OCI-LY7 (cell line): Measurements from ENCODE around the gene SIAH1. TPM values are rescaled to one million over a fixed set of nuclear protein-coding genes. Genes with fewer than 3 reads are reported as not detected.
A peak's percentile ranks its signal among the peaks of the same experiment; 100 is the strongest.

Experiments
- BruUV-seq: library from RNA; stranded (reverse); fragments of 400-500 nt; replicated peaks from 2 replicates; lab custom pipeline; 2021; lab: Mats Ljungman, UMichigan
- CTCF ChIA-PET: fragments of 300-600 bp; sonication (Branson Sonifier 250); formaldehyde crosslinking; loops from one replicate; lab custom pipeline; 2022; ENCODE audit warnings: antibody characterized with exemption; ENCODE audit not compliant: unreplicated experiment; lab: Charles Lee
- POLR2A ChIA-PET: fragments of 300-600 bp; sonication (Branson Sonifier 250); formaldehyde crosslinking; loops from one replicate; lab custom pipeline; 2022; ENCODE audit warnings: antibody characterized with exemption; lab: Charles Lee
- DNase-seq: peaks from one replicate; pipeline ENCODE4 v3.0.0-alpha.2; 2015; ENCODE audit warnings: low spot score
- H2AFZ ChIP-seq: fragments of 200-600 bp; sonication (generic), shearing (Covaris generic); 2 replicates; pipeline ENCODE4 v1.6.1; 2014; ENCODE audit warnings: mild to moderate bottlenecking, antibody characterized with exemption, low read length, moderate library complexity
- H3K27ac ChIP-seq: fragments of 200-600 bp; sonication (generic); 2 replicates; pipeline ENCODE4 v1.5.1; 2014; ENCODE audit warnings: mixed run types, low read depth, mild to moderate bottlenecking, moderate library complexity, low read length, inconsistent platforms; ENCODE audit not compliant: poor library complexity, severe bottlenecking
- H3K36me3 ChIP-seq: fragments of 200-600 bp; sonication (generic); 2 replicates; pipeline ENCODE4 v1.6.1; 2014; ENCODE audit warnings: mild to moderate bottlenecking, antibody characterized with exemption, low read length, moderate library complexity, mixed read lengths; ENCODE audit not compliant: insufficient read depth
- H3K4me1 ChIP-seq: fragments of 200-600 bp; sonication (generic); 2 replicates; pipeline ENCODE4 v1.5.1; 2014; ENCODE audit warnings: mild to moderate bottlenecking, low read length; ENCODE audit not compliant: insufficient read depth, poor library complexity, severe bottlenecking
- H3K4me2 ChIP-seq: fragments of 200-600 bp; sonication (generic); 2 replicates; pipeline ENCODE4 v1.6.1; 2014; ENCODE audit warnings: mild to moderate bottlenecking, low read length
- H3K4me3 ChIP-seq: fragments of 200-600 bp; sonication (generic); 2 replicates; pipeline ENCODE4 v1.5.1; 2014; ENCODE audit warnings: mild to moderate bottlenecking, low read depth, low read length; ENCODE audit not compliant: poor library complexity, severe bottlenecking
- H3K79me2 ChIP-seq: fragments of 200-600 bp; sonication (generic); 2 replicates; pipeline ENCODE4 v1.6.1; 2016; ENCODE audit warnings: low read depth, mild to moderate bottlenecking, low read length, moderate library complexity, mixed read lengths; ENCODE audit not compliant: insufficient read depth
- H3K9me2 ChIP-seq: fragments of 200-600 bp; sonication (generic); 2 replicates; pipeline ENCODE4 v1.6.1; 2016; ENCODE audit warnings: mild to moderate bottlenecking, low read length, mixed read lengths; ENCODE audit not compliant: insufficient read depth
- H3K9me3 ChIP-seq: fragments of 200-600 bp; sonication (generic); 2 replicates; pipeline ENCODE4 v1.6.1; 2014; ENCODE audit warnings: mild to moderate bottlenecking, mixed run types, low read length, mixed read lengths
- H4K20me1 ChIP-seq: fragments of 200-600 bp; sonication (generic); 2 replicates; pipeline ENCODE4 v1.6.1; 2014; ENCODE audit warnings: mild to moderate bottlenecking, antibody characterized with exemption, low read length, moderate library complexity, mixed read lengths; ENCODE audit not compliant: insufficient read depth
- CTCF ChIP-seq: fragments of 200-600 bp; sonication (generic); conservative IDR thresholded peaks from 2 replicates; pipeline ENCODE4 v1.5.1; 2014; ENCODE audit warnings: mild to moderate bottlenecking, antibody characterized with exemption, low read length, moderate library complexity, mixed read lengths
- EZH2phosphoT487 ChIP-seq: fragments of 200-600 bp; sonication (generic); IDR thresholded peaks from 2 replicates; pipeline ENCODE4 v1.6.1; 2018; ENCODE audit warnings: low read depth, borderline replicate concordance, mild to moderate bottlenecking, mixed run types, antibody characterized with exemption, low read length, moderate library complexity, mixed read lengths
- intact Hi-C: fragments of 100-400 bp; cut with micrococcal nuclease; formaldehyde crosslinking; loops from one replicate; pipeline ENCODE4 v1.10.0; 2022; ENCODE audit not compliant: unreplicated experiment
- total RNA-seq, 2 experiments: library from RNA; depleted of rRNA in 1 of 2; stranded (reverse); fragments of >200 nt in 1 of 2; shearing (Covaris generic) in 1 of 2; gene quantifications; 2 replicates each; pipeline ENCODE4 v1.2.3, GENCODE V29; 2014 to 2022

The SIAH1 gene
- total RNA-seq, 2 experiments from 2014 or later: 18.9 to 22.8 TPM

GRCh38 chr16:48366165-48367093, 18.8 kb downstream of the SIAH1 start:
- Histone ChIP-seq H2AFZ (no peak overlapping the region), H3K4me1 (peaks cover 23% of the 10 kb centered on the region), H3K9me3 (no peaks in the 10 kb centered on the region), H3K9me2 (no peaks in the 10 kb centered on the region), H3K79me2 (peaks cover 83% of the 10 kb centered on the region), H4K20me1 (peaks cover 34% of the 10 kb centered on the region), H3K27ac (no peak overlapping the region), H3K4me2 (peak overlapping the region; percentile 57), H3K36me3 (peaks cover 8% of the 10 kb centered on the region; the same call in 1 of the 2 replicates), H3K4me3 (peak overlapping the region; percentile 28)
- ChIA-PET POLR2A (interaction anchor here (0.6 to 2.2 kb wide), 7 partner anchors 11 to 151 kb away, joined by 3 to 11 read pairs (median 3); no protein-coding TSS in a partner anchor), CTCF (interaction anchor here (0.9 kb wide), 1 partner anchor 12 kb away, joined by 3 read pairs; no protein-coding TSS in a partner anchor)
- TF ChIP-seq EZH2phosphoT487: no peak
- no peak for TF ChIP-seq CTCF
- intact Hi-C loops: no loop called here
- BruUV-seq: no TSS peak
- peak; percentile 47 for DNase-seq

GRCh38 chr16:48365601-48366164, 19.5 kb downstream of the SIAH1 start:
- TF ChIP-seq EZH2phosphoT487 (no peak), CTCF (no peak)
- peaks cover 86% of the 10 kb centered on the region for H3K79me2 ChIP-seq
- CTCF ChIA-PET: interaction anchor here (0.9 kb wide), 1 partner anchor 12 kb away, joined by 3 read pairs; no protein-coding TSS in a partner anchor
- no peaks in the 10 kb centered on the region for H3K9me2 ChIP-seq
- peak overlapping the region; percentile 57; the same call in 1 of the 2 replicates for H3K4me2 ChIP-seq
- H2AFZ ChIP-seq: no peak overlapping the region
- H3K4me1 ChIP-seq: peaks cover 27% of the 10 kb centered on the region
- peak overlapping the region; percentile 28 for H3K4me3 ChIP-seq
- no peak overlapping the region for H3K27ac ChIP-seq
- H3K36me3 ChIP-seq: peaks cover 12% of the 10 kb centered on the region; the same call in 1 of the 2 replicates
- BruUV-seq: no TSS peak
- H4K20me1 ChIP-seq: peaks cover 38% of the 10 kb centered on the region
- DNase-seq: no peak
- POLR2A ChIA-PET: interaction anchor here (0.6 to 2.2 kb wide), 7 partner anchors 10 to 200 kb away, joined by 3 to 11 read pairs (median 3); no protein-coding TSS in a partner anchor
- intact Hi-C loops: no loop called here
- H3K9me3 ChIP-seq: no peaks in the 10 kb centered on the region
